AG09309 (cell line): ENCODE data around the gene RAP2C.

Experiments used
- DNase-seq: peaks from one replicate; pipeline ENCODE4 v3.0.0-alpha.2; 2010; ENCODE audit warnings: low read depth
- H3K4me3 ChIP-seq: 2 replicates; pipeline ENCODE4 v1.5.1; 2011; ENCODE audit warnings: mild to moderate bottlenecking, low read depth, low read length, moderate library complexity; ENCODE audit not compliant: control insufficient read depth
- CTCF ChIP-seq: IDR thresholded peaks from 2 replicates; pipeline ENCODE4 v1.5.1; 2011; ENCODE audit warnings: mild to moderate bottlenecking, low read depth, low read length, inconsistent platforms; ENCODE audit not compliant: insufficient read depth, control insufficient read depth; ENCODE audit errors: missing control alignments

The RAP2C gene

GRCh38 chrX:132188175-132188574, 31.1 kb downstream of the RAP2C start:
- DNase-seq: no peak
- H3K4me3 ChIP-seq: no peak overlapping the region
- TF ChIP-seq CTCF: no peak

GRCh38 chrX:132187451-132187850, 31.8 kb downstream of the RAP2C start:
- H3K4me3 ChIP-seq: no peak overlapping the region
- no peak for TF ChIP-seq CTCF
- DNase-seq: no peak

GRCh38 chrX:132184871-132185270, 34.4 kb downstream of the RAP2C start:
- DNase-seq: no peak
- no peak overlapping the region for H3K4me3 ChIP-seq
- no peak for TF ChIP-seq CTCF

- TF ChIP-seq CTCF: no peak
- no peak for DNase-seq
- no peak overlapping the region for H3K4me3 ChIP-seq
These were observed 37.9 kb downstream of the RAP2C start for GRCh38 chrX:132181364-132181763.

GRCh38 chrX:132180929-132181328, 38.3 kb downstream of the RAP2C start:
- TF ChIP-seq CTCF: no peak
- H3K4me3 ChIP-seq: no peak overlapping the region
- DNase-seq: no peak

- no peak for TF ChIP-seq CTCF
- DNase-seq: no peak
- no peak overlapping the region for H3K4me3 ChIP-seq
These were observed 45.6 kb downstream of the RAP2C start for GRCh38 chrX:132173647-132174046.

- DNase-seq: no peak
- H3K4me3 ChIP-seq: no peak overlapping the region
- TF ChIP-seq CTCF: no peak
These were observed 47.4 kb downstream of the RAP2C start for GRCh38 chrX:132171881-132172280.
